ENCODE results near the gene CPLANE1. TPM values are rescaled to one million over a fixed set of nuclear protein-coding genes. Genes with fewer than 3 reads are reported as not detected.

CPLANE1 gene
- total and polyA plus RNA-seq, 2 experiments from 2014 or later, result 5.8 to 13.7 TPM

- H3K36me3 ChIP-seq, result peaks cover 56% of the 10 kb centered on the region
- no peaks in the 10 kb centered on the region for H3K9me3 ChIP-seq (ENCODE audit: low read depth)
These were observed 185.4 kb downstream of the CPLANE1 start for GRCh38 chr5:37063739-37064138.

GRCh38 chr5:37060030-37060429, 189.1 kb downstream of the CPLANE1 start:
- Histone ChIP-seq H3K27me3 (no peaks in the 10 kb centered on the region), H3K4me1 (ENCODE audit: low read depth) (no peaks in the 10 kb centered on the region), H3K9me3 (ENCODE audit: low read depth) (no peaks in the 10 kb centered on the region), H3K27ac (no peak overlapping the region), H3K36me3 (peaks cover 76% of the 10 kb centered on the region), H3K4me3 (no peak overlapping the region)
- TF ChIP-seq CTCF (IDR thresholded peaks at IDR 0.05; ENCODE audit: low read depth, low read length), result no peak
- DNase-seq (ENCODE audit: low read depth in 1 of 2, low spot score in 1 of 2), result no peak

More at GRCh38 chr5:37063739-37064138, 185.4 kb downstream of the CPLANE1 start:
- H3K27ac ChIP-seq, result no peak overlapping the region
- H3K27me3 ChIP-seq, result no peaks in the 10 kb centered on the region
- H3K4me3 ChIP-seq, result no peak overlapping the region
- no peak for DNase-seq (ENCODE audit: low read depth in 1 of 2, low spot score in 1 of 2)
- no peaks in the 10 kb centered on the region for H3K4me1 ChIP-seq (ENCODE audit: low read depth)
- no peak for TF ChIP-seq CTCF (IDR thresholded peaks at IDR 0.05; ENCODE audit: low read depth, low read length)

- Histone ChIP-seq H3K27ac (no peak overlapping the region), H3K4me1 (ENCODE audit: low read depth) (no peaks in the 10 kb centered on the region), H3K4me3 (no peak overlapping the region), H3K9me3 (ENCODE audit: low read depth) (no peaks in the 10 kb centered on the region), H3K36me3 (peaks cover 77% of the 10 kb centered on the region), H3K27me3 (no peaks in the 10 kb centered on the region)
- no peak for DNase-seq (ENCODE audit: low read depth in 1 of 2, low spot score in 1 of 2)
- no peak for TF ChIP-seq CTCF (IDR thresholded peaks at IDR 0.05; ENCODE audit: low read depth, low read length)
These were observed 192.4 kb downstream of the CPLANE1 start for GRCh38 chr5:37056762-37057161.

Other genes with a start within 250 kb of the CPLANE1 start
- 20.2 and 26.4 TPM in 2 replicates for gene NUP155, start 121.7 kb upstream of the CPLANE1 start, total RNA-seq
- 6.1 and 15.9 TPM in 2 replicates for gene NUP155, start 121.7 kb upstream of the CPLANE1 start, polyA plus RNA-seq
- gene WDR70, start 129.9 kb upstream of the CPLANE1 start, total RNA-seq, result 18.2 and 22.7 TPM in 2 replicates
- 21.8 and 40.8 TPM in 2 replicates for gene WDR70, start 129.9 kb upstream of the CPLANE1 start, polyA plus RNA-seq